Coronary artery (tissue), 2 donors: Measurements from ENCODE around the gene COPZ1.

ENCODE experiments used
- DNase-seq: peaks from one replicate; pipeline ENCODE4 v3.0.0-alpha.2; 2017; ENCODE audit warnings: low spot score
- H3K27ac ChIP-seq, 2 donors: fragments of 200-600 bp; sonication (generic); one replicate each; pipeline ENCODE4 v1.5.1; 2016 to 2019
- H3K4me3 ChIP-seq: fragments of 200-600 bp; sonication (generic); 2 replicates; pipeline ENCODE4 v1.5.1; 2016; ENCODE audit warnings: mild to moderate bottlenecking, moderate library complexity
- CTCF ChIP-seq: fragments of 200-600 bp; sonication (generic); IDR thresholded peaks from one replicate; pipeline ENCODE4 v1.5.1; 2019; ENCODE audit warnings: antibody characterized with exemption

The COPZ1 gene

GRCh38 chr12:54300225-54300731, 24.7 kb upstream of the COPZ1 start:
- H3K4me3 ChIP-seq, result peak overlapping the region; percentile 59
- H3K27ac ChIP-seq, result no peak overlapping the region
- TF ChIP-seq CTCF, result no peak
- DNase-seq, result no peak

GRCh38 chr12:54300732-54301427, 24.1 kb upstream of the COPZ1 start, which contains the start of gene NFE2:
Gene NFE2, minus strand, starts transcription at chr12:54301015. Its CDS starts 5,767 bp downstream, at chr12:54295248.
- no peak within 1 kb of the TSS for H3K27ac ChIP-seq

GRCh38 chr12:54301428-54302048, 23.4 kb upstream of the COPZ1 start:
- no peak overlapping the region for H3K4me3 ChIP-seq
- no peak overlapping the region for H3K27ac ChIP-seq
- no peak for TF ChIP-seq CTCF
- no peak for DNase-seq

More at GRCh38 chr12:54300732-54301427, 24.1 kb upstream of the COPZ1 start, which contains the start of gene NFE2:
- DNase-seq, result no peak
- H3K4me3 ChIP-seq, result peak within 1 kb of the TSS; percentile 59
- no peak for TF ChIP-seq CTCF

GRCh38 chr12:54303640-54304039, 21.3 kb upstream of the COPZ1 start:
- Histone ChIP-seq H3K27ac (no peak overlapping the region), H3K4me3 (no peak overlapping the region)
- DNase-seq, result no peak
- TF ChIP-seq CTCF, result no peak

DNA sequence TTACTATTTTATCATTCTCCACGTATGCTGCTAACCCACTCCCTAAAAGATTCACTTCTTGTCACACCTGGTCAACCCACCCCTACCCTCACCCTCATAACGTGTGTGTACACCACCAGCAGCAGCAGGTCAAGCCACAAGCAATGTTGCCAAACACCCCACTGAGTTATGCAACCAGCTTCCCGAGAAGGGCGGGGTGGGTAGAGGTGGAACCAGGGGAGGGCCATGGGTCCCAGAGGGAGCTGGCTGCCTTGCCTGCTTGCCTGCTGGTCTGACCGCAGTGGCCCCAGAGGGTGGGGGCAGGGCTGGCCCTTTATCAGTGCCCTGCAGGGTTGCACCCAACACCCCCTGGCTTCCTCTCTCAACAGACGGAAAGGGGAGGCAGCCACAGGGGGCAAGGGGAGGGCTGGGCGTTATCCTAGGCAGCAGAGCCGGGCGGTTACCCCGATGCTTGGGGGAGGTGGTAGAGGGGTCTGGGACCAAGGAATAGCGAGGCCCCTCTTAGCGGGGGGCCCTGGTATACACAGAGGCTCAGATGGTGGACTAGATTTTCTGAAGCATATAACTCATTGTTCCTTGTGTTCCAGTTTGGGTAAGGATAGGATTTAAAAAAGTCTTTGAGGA, 20.6 kb upstream of the COPZ1 start:
- TF ChIP-seq CTCF, result no peak
- DNase-seq, result peak; percentile 81

DNA sequence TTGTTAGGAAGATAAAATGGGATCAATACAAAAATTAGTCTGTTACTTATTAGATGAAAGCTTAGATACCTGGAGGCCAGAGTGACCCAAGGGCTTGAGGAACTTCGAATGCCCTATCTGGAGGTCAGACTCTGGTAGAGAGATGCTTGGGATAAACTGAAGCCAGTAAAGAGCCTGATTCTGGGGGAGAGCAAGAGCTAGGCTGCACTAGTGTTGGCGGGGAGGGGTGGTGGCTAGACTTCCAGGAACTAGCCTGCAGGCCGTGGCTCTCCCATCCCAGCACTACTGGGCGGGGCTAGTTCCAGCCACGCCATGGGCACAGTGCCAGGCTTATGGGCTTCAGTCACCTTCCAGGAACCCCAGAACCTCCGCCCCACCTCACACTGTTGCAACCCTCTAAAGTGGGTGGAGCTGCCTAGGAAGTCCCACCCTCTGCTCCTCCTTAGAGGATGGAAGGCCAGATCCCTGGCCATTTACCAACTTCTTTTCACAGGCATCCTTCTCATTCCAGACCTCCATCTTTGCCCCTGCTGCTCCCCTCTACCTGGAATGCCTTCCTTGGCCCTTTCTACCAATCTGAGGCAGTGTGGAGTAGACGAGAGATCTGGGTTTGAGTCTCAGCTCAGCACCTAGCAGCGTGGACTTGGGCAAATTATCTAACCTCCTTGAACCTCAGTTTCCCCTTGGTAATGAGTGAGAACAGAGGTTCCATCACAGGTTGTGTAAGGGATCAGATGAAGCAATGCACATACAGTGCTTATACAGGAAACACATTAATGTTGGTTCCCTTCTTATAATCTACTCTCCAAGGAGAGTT, 17.8 kb upstream of the COPZ1 start:
- DNase-seq, result no peak
- no peak for TF ChIP-seq CTCF
- Histone ChIP-seq H3K4me3 (no peak overlapping the region), H3K27ac (no peak overlapping the region)

More for the DNA sequence above, 20.6 kb upstream of the COPZ1 start:
- Histone ChIP-seq H3K4me3 (peak overlapping the region; percentile 45), H3K27ac (no peak overlapping the region)
